NCI-H460 (cell line): ENCODE measurements around the gene KCNK3. TPM values are rescaled to one million over a fixed set of nuclear protein-coding genes. Genes with fewer than 3 reads are reported as not detected.
"Not testable (repeated sequence)": the region's sequence is repeated elsewhere in the genome, so short reads cannot be mapped to it uniquely, and the experiment has no call there.

Experiments used
- DNase-seq: peaks from one replicate; pipeline ENCODE4 v3.0.0-alpha.2; 2016; ENCODE audit warnings: low read depth; ENCODE audit errors: extremely low read depth
- total RNA-seq: library from RNA; depleted of rRNA; stranded (reverse); fragments of >200 nt; shearing (Covaris generic); gene quantifications from 2 replicates; pipeline ENCODE4 v1.2.3, GENCODE V29; 2014

KCNK3 gene
- total RNA-seq, 1 experiment from 2014 or later: 0.87 TPM

DNA sequence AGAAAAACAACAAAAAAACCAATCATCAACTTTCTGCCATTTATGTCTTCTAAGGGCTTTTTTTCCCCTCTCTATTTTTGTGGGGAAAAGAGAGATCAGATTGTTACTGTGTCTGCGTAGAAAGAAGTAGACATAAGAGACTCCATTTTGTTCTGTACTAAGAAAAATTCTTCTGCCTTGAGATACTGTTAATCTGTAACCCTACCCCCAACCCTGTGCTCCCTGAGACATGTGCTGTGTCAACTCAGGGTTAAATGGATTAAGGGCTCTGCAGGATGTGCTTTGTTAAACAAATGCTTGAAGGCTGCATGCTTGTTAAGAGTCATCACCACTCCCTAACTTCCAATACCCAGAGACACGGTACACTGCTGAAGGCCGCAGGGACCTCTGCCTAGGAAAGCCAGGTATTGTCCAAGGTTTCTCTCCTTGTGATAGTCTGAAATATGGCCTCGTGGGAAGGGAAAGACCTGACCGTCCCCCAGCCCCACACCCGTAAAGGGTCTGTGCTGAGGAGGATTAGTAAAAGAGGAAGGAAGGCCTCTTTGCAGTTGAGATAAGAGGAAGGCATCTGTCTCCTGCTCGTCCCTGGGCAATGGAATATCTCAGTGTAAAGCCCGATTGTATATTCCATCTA is 57.4 kb downstream of the KCNK3 start:
- DNase-seq: not testable (repeated sequence)

DNA sequence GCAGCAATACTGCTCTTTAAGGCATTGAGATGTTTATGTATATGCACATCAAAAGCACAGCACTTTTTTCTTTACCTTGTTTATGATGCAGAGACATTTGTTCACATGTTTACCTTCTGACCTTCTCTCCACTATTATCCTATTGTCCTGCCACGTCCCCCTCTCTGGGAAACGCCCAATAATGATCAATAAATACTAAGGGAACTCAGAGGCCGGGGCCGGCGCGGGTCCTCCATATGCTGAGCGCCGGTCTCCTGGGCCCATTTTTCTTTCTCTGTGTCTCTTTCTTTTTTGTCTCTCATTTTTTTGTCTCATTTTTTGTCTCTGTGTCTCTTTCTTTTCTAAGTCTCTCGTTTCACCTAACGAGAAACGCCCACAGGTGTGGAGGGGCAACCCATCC is 57.9 kb downstream of the KCNK3 start:
- not testable (repeated sequence) for DNase-seq

DNA sequence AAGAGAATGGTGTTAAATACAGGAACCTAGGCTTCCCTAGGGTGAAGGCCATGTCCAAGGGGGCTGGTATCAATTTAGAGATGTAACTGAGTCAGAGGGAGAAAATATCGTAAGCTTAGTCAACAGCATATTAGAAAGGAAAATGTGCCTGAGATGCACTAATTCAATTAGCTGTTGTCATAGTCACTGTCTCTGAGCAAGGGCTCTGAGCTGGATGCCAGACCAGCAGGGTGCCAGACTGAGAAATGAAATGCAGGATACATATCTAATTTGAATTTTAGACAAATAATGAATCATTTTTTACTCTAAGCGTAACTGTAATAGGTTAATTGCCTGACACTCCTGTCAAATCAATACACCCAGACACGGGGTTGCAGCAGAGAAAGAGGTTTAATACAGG is 60.1 kb downstream of the KCNK3 start:
- no peak for DNase-seq

DNA sequence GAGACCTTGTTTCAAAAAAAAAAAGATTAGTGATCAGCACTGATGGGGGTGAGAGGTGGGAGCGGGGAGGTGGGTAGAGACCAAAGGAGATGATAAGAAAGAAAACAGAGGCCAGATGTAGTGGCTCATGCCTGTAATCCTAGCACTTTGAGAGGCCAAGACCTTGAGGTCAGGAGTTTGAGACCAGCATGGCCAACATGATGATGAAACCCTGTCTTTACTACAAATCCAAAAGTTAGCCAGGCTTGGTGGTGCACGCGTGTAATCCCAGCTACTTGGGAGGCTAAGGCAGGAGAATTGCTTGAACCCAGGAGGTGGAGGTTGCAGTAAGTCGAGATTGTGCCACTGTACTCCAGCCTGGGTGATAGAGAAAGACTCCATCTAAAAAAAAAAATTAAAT is 62.0 kb downstream of the KCNK3 start:
- DNase-seq: no peak

DNA sequence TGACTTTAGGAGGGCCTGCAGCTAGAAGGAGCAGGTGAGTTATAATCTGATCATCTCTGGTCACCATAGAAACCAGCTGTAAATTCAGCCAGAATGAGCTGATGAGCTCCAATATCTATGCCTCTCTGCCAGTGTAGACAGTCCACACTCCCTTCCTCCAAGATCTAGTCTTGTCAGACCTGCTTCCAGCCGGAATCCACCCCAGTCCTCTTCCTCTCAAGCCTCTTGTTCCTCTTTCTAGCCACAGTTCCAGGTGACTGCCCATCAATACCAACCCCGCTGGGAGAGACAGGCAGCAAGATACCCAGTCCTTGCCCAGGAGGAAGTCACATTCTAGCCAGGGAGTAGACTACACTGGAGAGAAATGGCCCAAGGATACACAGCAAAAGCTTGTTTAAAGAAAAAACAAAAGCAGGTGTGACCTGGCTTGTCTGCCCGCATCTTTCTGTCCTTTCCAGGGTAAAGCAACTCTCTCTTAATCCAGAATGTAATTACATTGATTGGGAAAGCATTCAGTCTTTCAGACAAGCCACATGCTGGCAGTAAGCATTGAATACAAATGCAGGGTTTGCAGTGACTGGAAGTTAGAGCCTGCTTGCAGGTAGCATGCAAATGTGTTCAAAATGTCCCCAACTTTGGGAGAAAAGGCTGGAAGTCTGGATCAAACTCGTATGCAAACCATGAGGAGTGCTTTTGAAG is 62.6 kb downstream of the KCNK3 start:
- no peak for DNase-seq

DNA sequence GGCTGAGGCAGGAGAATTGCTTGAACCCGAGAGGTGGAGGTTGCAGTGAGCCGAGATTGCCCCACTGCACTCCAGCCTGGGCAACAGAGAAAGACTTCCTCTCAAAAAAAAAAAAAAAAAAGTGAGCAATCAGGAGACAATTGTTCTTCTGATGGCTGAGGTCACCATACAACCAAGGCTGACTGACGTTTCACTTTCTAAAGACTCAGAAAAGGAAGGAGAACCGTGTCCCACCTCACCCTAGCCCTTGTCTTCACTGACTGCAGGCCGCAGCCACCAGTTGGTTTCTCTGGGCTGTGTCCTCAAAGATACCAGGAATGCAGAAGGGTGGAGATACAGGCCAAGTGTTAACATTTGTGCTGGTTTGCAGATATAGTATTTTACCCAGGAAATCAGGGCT is 63.8 kb downstream of the KCNK3 start:
- no peak for DNase-seq

DNA sequence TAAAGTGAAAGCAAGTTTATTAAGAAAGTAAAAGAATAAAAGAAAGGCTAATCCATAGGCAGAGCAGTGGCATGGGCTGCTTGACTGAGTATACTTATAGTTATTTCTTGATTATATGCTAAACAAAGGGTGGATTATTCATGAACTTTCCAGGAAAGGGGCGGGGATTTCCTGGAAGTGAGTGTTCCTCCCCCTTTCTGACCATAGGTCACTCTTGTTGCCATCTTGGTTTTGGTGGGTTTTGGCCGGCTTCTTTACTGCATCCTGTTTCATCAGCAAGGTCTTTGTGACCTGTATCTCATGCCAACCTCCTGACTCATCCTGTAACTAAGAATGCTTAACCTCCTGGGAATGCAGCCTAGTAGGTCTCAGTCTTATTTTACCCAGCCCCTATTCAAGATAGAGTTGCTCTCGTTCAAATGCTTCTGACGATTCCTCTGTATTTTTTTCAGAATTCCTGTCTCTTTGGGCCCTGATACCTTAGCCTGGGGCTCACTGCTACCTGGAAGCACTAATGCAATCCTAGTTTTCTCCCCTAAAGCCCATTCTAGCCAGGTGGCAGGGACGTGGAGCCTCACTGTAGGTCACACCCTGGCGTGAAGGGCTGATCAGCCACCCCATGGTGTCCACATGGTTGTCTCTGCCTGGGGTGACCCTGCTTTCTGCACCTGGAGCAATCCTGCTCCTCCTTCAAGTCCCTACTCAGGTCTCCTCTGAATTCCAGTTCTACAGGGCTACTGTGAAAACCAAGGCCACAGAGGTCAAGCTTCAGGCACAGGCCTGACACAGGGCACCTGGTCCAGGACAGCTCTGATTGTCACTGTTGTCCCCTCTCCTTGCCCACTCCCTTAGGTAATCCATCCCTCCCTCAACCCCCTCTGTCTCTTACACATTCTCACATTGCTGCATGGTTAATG is 65.6 kb downstream of the KCNK3 start:
- peak; percentile 94 for DNase-seq

DNA sequence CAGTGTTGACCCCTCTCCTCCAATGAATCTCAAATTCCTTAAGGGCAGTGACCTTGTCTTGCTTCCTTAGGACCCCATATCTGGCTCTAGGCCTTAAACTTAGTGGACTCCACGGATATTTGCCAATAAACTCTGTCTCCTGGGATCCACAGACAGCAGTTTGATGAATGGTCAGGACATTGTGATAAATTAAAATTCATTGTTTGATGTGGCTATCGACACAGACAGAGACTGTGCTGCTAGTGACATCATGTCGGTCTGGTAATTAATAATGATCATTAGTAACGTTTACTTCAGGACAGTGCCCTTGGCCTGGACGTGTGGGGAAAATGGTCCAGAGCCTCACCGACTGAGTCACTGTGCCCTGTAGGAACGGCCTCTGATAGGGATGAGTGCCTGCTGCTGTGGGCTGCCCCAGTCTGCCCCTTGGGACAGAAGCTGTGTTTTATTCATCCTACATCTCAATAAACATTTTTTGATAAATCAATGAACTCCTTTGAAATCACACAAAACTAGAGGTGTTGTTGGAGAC is 66.3 kb downstream of the KCNK3 start:
- no peak for DNase-seq

DNA sequence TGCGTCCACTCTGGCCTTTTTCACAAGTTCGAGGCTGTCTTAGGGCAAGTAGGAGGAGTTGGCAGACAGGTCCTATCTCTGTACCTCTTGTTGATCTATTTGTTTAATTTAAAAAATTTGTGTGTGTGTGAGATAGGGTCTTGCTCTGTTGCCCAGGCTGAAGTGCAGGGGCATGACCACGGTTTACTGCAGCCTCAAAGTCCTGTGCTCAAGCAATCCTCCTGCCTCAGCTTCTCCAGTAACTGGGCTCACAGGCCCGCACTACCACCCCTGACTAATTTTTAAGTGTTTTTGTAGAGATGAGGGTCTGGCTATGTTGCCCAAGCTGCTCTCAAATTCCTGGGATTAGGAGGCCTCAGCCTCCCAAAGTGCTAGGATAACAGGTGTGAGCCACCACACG is 67.3 kb downstream of the KCNK3 start:
- no peak for DNase-seq

DNA sequence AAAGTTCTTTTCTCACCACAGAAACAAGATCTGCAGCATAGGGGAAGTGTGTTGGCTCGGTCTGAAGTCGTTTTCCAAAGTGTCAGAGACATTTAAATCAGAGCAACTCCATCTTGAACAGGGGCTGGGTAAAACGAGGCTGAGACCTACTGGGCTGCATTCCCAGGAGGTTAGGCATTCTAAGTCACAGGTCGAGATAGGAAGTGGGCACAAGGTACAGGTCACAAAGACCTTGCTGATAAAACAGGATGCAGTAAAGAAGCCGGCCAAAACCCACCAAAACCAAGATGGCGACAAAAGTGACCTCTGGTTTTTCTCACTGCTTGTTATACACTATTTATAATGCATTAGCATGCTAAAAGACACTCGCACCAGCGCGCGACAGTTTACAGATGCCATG is 68.5 kb downstream of the KCNK3 start:
- not testable (repeated sequence) for DNase-seq

DNA sequence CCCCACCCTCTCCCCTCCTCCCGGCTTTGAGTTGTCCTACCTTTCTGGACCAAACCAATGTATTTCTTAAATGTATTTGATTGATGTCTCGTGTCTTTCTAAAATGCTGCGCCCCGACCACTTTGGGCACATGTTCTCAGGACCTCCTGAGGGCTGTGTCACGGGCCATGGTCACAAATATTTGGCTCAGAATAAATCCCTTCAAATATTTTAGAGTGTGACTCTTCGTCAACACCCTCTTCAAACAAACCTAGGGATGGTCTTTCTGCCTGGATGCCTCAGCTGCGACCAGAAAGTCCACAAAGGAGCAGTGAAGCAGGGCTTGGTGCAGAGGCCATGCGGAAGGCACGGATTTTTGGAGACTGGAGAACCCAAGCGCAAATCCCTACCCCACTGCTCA is 70.5 kb downstream of the KCNK3 start:
- no peak for DNase-seq

DNA sequence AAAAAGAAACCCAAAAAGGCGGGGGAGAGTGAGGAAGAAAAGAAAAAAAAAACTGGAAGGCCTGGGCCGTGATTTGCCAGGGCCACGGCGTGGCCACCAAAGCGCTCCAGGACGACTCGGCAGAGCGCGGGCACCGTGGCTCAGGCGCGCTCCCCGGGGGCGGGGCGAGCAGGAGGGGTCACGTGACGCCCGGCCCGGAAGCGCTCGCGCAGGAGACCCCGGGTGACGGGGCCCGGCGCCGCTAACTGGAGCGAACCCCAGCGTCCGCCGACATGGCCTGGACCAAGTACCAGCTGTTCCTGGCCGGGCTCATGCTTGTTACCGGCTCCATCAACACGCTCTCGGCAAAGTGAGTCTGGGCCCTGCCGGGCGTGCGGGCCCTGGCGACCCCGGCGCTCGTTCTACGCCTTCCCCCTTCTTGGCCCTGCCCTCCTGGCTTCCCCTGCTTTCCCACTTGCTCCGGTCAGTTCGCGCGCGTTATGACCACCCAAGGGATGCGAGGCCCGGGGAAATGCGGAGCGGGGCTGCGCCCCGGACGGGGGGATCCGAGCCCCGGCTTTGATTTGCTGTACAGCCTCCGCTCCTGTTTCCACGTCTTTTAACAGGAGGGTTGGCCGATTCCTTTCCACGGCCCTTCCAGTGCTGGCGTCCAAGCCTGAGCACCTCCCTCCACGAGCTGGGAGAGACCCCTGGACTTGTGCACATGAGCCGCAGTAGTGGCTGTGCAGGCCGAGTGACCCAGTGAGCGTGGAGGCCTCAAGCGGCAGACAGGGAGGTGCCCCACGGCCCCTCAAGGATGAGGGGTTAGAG is 71.8 kb downstream of the KCNK3 start, which contains the start of gene SLC35F6:
SLC35F6 (plus strand) TSS at position 207 of the 810 bp plus-strand sequence; CDS start at position 273, 66 bp downstream.
- DNase-seq: peak; percentile 70

DNA sequence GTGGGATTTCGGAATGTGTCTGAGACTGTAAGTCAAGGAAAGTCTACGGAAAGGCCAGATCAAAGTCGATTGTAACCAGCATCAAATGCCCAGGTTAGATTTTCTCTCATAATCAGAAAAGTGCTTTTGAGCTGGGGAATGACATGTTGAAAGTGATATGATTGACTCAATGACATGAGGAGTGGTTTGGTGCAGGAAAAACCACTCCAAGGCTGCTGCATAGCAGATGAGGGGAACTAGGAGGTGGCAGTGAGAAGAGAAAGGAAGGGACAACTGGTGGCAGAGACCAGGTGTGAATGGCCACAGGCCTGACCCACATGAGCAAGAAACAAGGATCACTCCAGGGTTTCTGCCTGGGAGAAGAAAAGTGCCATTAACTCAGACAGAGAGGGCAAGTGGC is 72.4 kb downstream of the KCNK3 start:
- DNase-seq: no peak

DNA sequence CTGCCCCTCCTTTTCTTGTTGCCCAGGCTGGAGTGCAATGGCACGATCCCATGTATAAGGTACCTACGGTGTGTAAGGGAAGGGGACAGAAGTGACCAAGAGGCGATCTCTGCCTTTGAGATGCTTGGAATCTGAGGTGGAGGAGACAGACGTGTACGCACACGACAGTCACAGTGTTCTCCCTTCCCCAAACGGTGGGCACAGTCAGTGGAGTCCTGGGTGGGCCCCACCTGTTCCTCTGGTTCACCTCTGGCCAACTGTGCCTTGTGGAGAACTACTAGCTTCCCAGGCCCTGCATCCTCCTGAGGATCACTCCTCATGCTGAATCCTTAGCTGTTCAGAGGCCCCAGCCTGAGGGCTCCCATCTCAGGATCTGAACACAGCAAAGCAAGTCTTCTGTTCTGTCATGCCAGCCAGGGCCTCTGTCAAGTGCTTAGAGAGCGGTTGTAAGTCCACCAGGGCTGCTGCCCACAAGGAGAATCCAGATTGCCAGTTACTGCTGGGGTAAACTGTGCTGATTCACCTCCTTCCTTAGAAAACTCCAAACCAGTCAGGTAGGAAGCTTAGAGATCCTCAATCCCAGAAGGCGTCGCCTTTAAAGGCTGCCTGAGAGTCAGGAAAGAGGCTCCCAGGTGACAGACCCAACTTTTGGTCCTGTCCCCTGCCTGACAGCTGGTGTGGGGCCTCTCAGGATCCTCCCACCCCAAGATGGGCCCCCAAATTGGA is 73.1 kb downstream of the KCNK3 start:
- no peak for DNase-seq

DNA sequence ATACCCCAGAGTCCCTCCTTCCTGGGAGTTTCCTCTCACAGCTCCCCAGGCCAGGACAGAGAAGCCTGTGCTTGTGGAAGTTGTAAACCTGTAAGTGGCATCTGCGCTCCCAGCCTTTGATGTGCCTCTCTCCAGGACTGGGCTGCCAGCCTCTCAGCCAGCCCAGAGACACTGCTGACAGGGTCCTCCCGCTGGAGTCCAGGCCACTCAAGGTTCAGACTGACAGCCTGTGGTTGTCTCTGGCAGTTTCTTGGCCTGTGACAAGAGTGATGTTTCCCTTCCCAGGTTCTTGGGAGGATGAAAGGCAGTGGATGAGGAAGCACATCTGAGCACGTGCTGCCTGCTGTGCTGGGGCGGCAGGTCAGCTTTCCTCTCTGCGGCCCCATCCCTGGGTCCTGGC is 74.6 kb downstream of the KCNK3 start:
- DNase-seq: no peak

DNA sequence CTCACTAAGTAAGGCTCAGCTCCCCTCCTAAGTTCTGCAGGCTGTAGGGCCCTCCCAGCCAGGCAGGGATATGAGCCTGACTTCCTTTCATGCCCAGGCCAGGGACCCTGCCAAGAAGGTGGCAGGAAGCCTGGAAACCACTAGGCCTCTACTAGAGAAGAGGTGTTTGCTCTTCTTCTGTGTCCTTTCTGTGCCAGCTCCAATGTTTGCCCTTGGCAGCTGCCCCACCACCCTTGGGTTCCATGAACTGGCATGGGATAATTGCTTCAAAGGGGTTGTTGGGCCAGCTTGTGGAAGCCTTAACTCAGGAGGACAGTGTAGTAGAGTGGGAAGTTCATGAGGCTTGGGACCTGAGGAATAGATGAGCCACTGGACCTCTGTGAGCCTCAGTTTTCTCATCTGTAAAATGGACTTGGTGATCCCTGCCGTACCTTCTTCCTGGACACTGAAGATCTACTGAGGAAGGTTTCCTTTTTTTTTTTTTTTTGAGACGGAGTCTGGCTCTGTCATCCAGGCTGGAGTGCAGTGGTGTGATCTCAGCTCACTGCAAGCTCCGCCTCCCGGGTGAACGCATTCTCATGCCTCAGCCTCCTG is 75.5 kb downstream of the KCNK3 start:
- no peak for DNase-seq

DNA sequence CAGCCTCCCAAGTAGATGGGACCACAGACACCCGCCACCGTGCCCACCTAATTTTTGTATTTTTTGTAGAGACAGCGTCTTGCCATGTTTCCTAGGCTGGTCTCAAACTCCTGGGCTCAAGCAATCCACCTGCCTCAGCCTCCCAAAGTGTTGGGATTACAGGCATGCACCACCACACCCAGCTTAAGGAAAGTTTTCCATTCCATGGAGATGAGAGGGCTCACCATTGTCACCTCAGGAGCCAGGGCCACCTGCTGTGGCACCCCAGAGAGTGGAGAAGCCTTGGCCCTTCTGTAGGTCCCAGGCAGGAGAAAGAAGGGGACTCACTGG is 76.2 kb downstream of the KCNK3 start:
- DNase-seq: no peak

DNA sequence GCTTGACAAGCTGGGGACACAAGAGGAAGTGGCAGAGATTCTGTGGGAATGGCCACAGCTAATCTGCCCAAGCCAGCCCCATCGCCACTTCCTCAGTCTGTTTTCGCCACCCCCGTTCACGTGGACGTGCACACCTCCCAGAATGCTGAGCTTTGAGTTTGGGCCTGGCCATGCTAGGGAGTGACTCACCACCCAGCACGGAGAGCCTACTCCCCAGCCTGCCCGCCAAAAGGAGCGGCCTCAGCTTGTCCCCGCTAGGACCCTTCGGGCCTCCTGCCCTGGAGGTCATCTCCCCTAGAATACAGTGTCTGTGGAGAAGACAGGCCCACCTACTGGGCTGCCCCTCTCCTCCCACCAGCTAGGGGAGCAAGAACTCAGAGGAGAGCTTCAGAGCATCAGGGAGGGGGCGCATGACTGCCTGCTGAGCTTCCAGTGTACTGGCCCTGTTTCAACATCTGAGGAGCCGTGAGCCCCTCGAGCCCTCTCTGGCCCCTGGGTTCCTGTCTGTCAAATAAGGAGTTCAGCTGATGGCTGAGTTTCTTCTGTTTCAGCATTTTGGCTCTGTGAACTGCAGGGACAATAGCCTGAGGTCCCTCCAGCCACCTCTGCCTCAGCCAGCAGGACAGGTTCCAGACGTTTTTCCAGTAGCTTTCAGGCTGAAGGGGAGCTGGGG is 76.7 kb downstream of the KCNK3 start:
- no peak for DNase-seq
